Right renal cortex interstitium (tissue), 3 donors: ENCODE results near the gene GRIK1. TPM values are rescaled to one million over a fixed set of nuclear protein-coding genes. Genes with fewer than 3 reads are reported as not detected.
A peak's percentile ranks its signal among the peaks of the same experiment; 100 is the strongest.

ENCODE experiments used
- DNase-seq, 3 donors: peaks; one replicate each; pipeline ENCODE4 v3.0.0-alpha.2; 2013; ENCODE audit warnings: low read depth in 3 of 3, low spot score in 2 of 3
- polyA plus RNA-seq, 3 donors: library from polyadenylated mRNA; unstranded; fragments of 120-200 nt; gene quantifications; one replicate each; pipeline ENCODE4 v1.2.1, GENCODE V29; 2013; ENCODE audit not compliant: insufficient read length in 3 of 3

Gene GRIK1
- polyA plus RNA-seq, 3 donors: 1.2 to 2.5 (median 1.5) TPM

DNA sequence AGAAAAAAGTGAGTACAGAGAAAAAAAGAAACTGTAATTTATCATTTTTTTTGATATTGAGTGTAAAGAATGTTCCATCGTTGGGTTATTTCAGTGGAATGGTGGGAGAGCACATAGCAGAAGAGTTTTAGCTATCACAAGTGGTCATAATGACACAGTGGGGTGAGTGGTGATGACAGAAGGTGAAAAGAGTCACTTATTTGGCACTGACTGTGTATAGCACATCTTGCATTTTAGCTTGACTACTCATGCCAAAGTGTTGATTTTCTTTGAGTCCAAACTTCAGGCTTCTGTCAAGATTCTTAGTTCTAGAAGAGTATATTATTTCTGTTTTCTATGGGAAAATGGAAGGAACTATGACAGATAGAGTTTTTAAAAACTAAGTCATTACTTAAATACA, 261.2 kb downstream of the GRIK1 start:
- no peak for DNase-seq

- no peak for DNase-seq
Observed at GRCh38 chr21:29677326-29677725, 262.5 kb downstream of the GRIK1 start.

DNA sequence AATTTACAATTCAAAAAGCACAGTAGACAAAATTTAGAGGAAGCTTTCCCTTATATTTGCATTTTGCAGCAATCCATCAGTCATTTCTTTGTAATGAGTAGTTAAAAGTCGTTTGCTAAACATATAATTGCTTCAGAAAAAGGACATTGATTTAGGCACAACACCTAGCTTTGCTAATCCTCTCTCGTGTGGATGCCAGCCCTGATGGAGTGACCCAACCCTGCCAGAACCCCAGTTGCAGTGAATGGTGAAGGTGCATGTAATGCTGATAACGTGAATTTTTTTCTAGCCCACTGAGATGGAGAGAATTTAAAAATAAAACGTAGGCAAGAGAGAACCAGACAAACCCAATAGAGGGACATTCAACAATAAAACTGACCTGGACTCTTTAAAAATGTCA, 263.4 kb downstream of the GRIK1 start:
- DNase-seq: no peak

DNA sequence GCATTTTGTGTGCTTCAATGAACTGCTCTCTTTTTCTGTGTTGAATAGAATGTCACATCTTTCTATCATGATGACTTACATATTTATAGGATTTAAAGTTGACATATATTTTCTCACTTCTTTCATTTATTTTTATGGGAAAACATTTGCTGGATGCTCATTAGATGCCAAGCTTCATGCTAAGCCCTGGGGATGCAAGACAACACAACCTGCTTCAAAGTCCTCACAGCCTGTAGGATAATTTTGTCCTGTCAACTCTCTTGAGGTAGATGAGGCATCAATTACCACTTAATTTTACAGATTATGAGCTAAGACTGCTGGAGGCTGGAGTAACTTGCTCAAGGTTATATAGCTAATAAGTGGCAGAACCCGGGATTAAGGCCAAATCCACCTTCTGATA, 264.3 kb downstream of the GRIK1 start:
- no peak for DNase-seq

- no peak for DNase-seq
Observed at GRCh38 chr21:29674343-29674742, 265.5 kb downstream of the GRIK1 start.

DNA sequence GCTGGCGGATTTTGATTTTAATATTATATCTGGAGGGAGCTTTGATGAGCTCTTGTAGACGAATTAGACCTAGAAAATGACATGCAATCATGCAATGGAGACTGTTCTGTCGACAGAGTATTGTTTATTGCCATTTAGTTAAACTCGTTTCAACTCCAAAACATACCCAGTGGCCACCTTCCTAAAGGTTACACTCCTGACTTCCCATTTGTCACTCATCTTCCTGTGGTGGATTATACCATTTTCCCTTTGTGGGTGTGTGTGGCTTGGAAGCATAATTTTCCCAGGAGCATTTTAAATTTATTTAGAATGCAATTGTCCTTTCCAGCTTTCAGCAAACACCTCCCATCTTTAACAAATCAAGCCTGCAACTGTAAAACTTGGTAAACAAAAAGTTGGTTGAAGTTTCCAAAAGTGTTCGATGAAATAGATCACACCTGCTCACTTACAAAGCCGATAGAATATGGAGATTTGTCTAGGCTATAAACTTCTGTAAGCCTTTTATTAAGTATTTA, 266.6 kb downstream of the GRIK1 start:
- DNase-seq: no peak

DNA sequence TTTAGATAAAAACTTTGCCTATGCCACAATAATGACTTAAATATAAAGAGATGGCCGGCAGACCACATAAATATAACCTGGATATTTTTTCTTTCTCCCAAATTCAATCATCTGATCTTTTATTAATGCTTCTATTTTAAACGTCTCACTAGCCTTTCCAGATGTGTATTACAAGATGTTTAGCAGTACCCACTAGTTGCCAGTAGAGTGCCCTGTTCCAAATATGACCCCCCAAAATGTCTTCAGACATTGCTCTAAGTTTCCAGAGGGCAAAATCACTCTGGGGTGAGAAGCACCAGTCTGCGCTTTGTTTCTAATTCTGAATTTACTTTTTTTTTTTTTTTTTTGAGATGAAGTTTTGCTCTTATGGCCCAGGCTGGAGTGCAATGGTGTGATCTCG, 268.1 kb downstream of the GRIK1 start:
- no peak for DNase-seq

GRCh38 chr21:29670228-29670627, 269.6 kb downstream of the GRIK1 start:
- DNase-seq: no peak

DNA sequence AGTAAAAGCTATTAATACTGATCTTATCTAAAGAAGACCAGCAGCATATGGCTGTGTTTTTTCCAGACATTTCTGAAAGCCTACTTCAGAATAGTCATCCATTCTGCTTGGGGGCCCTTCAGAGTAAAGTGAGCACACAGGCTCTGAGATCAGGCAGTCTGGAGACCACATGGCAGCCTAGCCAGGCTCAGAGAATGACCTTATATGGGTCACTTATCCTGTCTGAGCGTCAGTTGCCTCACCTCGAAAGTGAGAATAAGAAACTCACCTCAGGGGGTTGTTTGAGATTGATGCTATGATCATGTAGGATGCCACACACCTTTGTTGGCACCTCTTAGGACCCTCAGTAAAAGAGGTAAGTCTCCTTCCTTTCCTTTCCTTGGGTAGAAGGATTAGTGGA, 270.4 kb downstream of the GRIK1 start:
- no peak for DNase-seq

DNA sequence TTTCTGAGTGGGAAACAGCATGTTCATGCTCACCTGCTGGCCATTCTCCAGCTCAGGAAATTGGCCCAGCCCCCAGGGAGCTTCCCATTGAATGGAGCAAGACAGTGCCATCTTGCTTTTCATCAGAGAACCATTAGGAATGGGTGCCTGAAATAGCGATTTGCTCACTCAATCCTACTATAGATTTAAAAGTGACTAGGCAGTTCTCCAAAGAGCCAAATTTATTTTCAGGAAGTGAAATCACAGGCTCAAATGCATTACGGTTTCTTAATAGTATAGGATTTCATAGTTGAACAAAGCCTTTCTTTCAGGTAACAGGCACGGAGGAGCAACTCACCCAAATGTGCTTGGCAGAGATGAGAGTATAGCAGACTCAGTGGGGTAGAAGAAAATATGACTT, 272.1 kb downstream of the GRIK1 start:
- DNase-seq: no peak

DNA sequence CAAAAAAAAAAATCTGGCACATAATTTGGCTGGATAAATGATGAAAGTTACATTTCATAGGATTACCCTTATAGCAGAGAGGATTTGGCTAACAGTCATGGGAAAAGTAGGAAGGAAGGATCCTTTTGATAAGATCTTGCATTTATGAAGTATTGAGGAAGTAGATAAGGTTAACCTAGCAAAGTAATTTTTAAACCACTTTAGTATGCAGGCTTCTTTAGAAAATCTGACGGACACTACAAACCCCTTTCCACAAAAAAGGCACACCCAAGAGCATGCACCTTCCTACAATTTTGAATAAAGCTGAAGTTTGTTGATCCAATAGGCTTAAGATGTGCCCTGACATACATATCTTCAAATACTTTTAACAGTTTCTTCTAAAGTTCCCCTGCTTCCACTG, 275.2 kb downstream of the GRIK1 start:
- no peak for DNase-seq

DNA sequence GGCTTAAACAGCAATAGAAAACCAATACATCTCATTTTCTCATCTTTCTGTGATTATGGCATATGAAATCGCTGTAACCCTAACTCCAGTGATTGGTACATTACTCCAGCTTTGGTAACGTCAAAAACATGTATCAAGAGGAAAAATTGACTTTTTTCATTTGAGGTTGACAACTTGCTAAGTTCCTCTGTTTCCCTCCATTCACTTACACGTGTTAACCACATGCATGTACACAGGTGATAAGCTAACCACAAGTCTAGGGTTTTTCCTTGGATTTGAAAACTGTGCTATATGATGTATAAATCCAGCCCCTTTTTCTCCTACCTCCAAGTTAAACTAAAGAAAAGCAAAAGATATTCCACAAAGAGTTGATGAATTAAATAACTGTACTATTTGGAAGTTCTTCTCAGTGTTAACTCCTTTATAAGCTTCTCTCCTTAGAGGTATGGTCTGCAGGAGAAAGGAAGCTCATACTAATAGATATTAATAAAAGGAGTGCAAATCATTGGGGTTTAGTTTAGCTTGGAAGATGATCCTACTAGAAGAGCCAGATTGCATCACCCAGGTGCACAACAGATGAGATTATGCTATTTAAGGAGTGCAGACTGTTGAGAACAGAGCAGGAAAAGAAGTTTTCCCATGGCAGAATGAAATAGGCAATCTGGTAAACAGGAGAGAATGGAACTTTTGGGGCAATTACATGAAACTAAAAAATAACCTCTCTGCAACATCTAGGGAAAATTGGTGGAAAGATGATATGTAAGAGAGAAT, 277.9 kb downstream of the GRIK1 start:
- DNase-seq: no peak

DNA sequence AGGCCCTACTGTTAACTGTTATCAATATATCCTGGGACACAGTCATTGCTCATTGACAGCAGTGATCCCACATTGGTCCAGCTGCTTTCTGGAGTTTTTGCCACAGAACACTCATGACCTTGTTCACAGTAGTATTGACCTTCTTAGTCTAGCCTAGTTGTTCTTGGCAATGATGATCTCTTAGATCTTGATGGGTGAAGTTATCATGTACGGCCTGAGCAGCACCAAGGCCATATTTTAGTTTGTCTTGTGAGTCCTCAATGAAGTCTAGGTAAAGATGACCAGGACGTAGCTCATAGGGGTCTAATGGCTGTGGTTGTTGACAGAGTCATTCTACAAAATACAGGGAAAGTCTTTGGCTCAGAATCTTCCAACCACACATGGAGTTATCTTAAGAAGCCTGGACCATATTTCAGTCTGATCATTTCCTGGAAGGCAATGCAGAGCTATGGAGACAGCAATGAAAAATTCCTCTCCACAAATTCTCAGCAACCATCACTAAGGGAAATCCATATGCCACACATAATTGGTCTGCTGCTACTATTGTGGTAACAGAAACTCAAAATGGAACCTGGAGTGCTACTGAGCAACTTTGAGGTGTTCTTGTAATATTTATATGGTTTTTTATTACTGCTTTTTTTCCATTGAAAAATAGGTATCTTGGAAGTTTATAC, 279.6 kb downstream of the GRIK1 start:
- DNase-seq: no peak

DNA sequence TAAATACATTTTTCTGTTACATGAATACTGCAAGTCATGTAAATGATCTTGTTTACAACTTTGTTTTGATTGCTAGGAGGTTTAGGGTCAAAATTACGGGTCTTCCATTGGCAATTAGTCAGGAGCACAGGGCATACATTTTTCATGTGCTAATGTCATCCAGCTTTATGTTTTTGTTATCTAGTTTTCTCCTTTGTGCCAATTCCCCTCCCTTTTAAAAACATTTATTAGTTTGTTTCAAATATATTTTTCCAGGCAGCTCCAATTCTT, 280.9 kb downstream of the GRIK1 start:
- DNase-seq: no peak

DNA sequence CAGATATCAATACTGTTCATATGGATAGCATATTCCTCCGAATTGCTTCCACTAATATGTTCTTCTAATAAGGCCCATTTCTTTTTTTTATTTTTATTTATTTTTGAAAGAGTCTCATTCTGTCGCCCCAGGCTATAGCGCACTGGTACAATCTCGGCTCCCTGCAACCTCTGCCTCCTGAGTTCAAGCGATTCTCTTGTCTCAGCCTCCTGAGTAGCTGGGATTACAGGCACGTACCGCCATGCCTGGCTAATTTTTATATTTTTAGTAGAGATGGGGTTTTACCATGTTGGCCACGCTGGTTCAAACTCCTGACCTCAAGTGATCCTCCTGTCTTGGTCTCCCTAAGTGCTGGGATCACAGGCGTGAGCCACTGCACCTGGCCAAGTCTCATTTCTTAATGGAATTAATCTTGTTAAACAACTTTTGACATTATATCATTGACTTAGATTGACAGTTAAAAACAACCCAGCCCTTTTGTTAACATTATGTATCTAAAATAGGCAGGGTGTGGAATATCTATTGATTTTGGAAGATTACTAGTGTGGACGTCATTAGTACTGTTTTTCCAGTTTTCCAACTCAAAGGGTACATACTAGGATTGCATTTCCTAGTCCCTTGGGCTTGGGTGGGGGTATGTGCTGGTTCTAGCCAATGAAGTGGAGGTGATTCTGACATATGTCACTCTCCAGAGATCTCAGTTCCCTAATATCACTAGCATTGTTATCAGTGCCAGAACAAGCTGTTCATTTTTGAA, 281.4 kb downstream of the GRIK1 start:
- DNase-seq: no peak

DNA sequence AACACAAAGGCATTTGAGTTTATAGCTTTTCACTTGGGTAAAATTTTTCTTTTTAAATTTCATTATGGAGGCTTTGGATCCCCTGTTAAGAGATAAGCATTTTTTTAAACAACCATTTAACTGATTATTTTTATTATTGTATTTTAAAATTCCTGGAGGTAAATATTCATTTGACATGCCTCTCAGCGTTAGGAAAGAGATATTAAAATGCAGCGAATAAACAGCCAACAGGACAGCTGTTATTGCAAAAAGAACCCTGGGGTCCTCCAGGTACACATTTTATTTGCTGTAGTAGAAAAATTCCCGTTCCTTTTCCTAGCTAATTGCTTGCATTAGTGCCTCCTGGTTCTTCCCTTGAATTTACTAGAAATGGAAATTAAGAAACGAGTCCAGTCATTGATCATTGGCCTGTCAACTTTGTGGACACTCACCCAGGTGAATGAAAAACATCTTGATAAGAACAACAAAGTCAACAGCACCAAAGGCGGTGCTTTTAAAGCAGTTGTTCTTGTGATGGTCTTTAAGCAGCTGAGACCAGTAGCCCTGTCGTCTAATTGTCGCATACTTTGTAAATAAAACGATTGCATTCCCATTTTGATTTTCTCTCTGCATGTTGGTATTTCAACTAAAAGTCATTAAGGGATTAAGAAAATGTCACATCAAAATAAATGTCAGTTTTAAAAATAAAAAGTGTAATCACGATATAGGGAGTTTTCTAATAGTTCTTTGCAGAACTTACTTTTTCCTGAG, 282.4 kb downstream of the GRIK1 start:
- no peak for DNase-seq

- peak; percentile 19 to 32 (median 29) for DNase-seq
Observed at GRCh38 chr21:29656504-29657239, 283.1 kb downstream of the GRIK1 start.

GRCh38 chr21:29655577-29655976, 284.2 kb downstream of the GRIK1 start:
- DNase-seq: no peak

- no peak for DNase-seq
Observed at GRCh38 chr21:29654855-29655254, 284.9 kb downstream of the GRIK1 start.

- no peak for DNase-seq
Observed at GRCh38 chr21:29654203-29654602, 285.6 kb downstream of the GRIK1 start.
